Ishikawa (cell line): Measurements from ENCODE around the gene ENOX2.

Experiments used
- CEBPB ChIP-seq: IDR thresholded peaks from 2 replicates; pipeline ENCODE4 v1.6.1; 2012
- NFIC ChIP-seq: IDR thresholded peaks from 2 replicates; pipeline ENCODE4 v1.6.1; 2012
- RAD21 ChIP-seq: IDR thresholded peaks from 2 replicates; pipeline ENCODE4 v1.6.1; 2012; ENCODE audit warnings: low read depth
- TAF1 ChIP-seq: IDR thresholded peaks from 2 replicates; pipeline ENCODE4 v1.6.1; 2012; ENCODE audit warnings: low read depth, mild to moderate bottlenecking
- TCF12 ChIP-seq: IDR thresholded peaks from 2 replicates; pipeline ENCODE4 v1.6.1; 2012; ENCODE audit warnings: low read depth

DNA sequence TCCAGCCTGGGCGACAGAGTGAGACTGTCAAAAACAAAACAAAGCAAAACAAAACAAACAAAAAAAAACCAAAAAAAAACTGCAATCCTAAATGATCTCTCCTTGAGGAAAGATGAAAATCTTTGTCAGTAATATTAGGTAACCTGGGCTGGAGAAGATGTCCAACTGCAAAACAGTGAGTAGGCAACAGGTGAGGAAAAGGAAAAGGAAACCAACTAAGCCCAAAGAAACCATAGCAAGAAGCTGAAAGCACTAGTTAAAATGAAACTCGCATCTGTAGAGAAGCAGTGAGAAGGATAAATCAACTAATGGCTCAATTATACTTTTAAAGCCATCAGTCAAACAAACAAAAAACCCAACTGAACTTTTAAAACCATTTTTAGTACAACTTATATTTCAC is 54.2 kb downstream of the ENOX2 start:
- TF ChIP-seq TAF1 (no peak), RAD21 (no peak), CEBPB (no peak), NFIC (no peak), TCF12 (no peak)
